GM10266 (cell line): ENCODE results near the gene MMP19.
A peak's percentile ranks its signal among the peaks of the same experiment; 100 is the strongest.

Experiments used
- DNase-seq: peaks from one replicate; pipeline ENCODE4 v3.0.0; 2012; ENCODE audit errors: extremely low spot score
- TF ChIP-seq, protein P1 (sequence below): IDR thresholded peaks from 2 replicates; pipeline ENCODE4 v1.5.1; 2012; ENCODE audit warnings: mild to moderate bottlenecking, low read depth; ENCODE audit not compliant: control insufficient read depth, insufficient read depth; ENCODE audit errors: missing control alignments

Gene MMP19

DNA sequence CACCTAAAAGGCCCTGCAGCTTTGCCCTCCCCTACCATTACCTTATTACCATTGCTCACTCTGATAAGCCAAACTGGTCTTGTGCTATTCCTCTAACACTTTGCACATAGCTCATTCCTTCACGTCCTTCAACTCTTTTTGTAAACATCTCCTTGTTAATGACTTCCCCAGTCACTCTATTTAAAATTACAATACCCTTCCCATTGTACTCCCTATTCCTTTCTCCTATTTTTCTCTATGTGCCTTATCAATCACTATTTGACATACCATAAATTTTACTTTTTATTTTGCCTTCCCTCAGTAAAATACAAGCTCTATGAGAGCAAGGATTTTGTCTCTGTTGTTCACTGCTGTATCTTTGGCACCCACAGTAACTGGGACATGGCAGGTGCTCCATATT lies 30.6 kb downstream of the MMP19 start:
- TF ChIP-seq, protein P1, sequence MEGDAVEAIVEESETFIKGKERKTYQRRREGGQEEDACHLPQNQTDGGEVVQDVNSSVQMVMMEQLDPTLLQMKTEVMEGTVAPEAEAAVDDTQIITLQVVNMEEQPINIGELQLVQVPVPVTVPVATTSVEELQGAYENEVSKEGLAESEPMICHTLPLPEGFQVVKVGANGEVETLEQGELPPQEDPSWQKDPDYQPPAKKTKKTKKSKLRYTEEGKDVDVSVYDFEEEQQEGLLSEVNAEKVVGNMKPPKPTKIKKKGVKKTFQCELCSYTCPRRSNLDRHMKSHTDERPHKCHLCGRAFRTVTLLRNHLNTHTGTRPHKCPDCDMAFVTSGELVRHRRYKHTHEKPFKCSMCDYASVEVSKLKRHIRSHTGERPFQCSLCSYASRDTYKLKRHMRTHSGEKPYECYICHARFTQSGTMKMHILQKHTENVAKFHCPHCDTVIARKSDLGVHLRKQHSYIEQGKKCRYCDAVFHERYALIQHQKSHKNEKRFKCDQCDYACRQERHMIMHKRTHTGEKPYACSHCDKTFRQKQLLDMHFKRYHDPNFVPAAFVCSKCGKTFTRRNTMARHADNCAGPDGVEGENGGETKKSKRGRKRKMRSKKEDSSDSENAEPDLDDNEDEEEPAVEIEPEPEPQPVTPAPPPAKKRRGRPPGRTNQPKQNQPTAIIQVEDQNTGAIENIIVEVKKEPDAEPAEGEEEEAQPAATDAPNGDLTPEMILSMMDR, result no peak
- DNase-seq, result no peak

DNA sequence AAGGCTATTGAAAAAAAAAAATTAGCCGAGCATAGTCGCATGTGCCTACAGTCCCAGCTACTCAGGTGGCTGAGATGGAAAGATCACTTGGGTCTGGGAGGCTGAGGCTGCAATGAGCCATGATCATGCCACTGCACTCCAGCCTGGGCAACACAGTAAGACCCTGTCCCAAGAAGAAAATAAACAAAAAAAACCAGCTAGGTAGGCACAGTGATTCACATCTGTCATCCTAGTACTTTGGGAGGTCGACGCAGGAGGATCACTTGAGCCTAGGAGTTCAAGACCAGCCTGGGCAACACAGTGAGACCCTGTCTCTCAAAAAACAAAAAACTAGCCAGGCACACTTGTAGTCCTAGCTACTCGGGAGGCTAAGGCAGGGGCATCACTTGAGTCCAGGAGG lies 33.5 kb downstream of the MMP19 start:
- TF ChIP-seq, protein P1, result no peak
- no peak for DNase-seq

DNA sequence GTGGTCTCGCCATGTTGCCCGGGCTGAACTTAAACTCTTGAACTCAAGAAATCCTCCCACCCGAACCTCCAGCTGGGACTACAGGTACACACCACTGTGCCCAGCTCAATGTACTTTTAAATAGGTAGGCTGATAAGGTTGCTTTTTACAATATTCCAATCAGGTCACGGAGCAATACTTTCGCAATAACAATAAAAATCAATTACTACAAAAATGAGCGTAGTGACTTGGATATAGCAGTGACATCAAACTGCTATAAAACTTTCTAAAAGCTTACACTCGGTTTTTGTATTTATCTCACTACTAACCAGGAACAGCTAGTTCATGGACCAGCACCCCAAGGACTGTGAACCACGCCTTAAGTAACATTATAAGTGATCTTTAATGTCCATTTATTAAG lies 35.8 kb downstream of the MMP19 start:
- DNase-seq, result no peak
- TF ChIP-seq, protein P1, result no peak

DNA sequence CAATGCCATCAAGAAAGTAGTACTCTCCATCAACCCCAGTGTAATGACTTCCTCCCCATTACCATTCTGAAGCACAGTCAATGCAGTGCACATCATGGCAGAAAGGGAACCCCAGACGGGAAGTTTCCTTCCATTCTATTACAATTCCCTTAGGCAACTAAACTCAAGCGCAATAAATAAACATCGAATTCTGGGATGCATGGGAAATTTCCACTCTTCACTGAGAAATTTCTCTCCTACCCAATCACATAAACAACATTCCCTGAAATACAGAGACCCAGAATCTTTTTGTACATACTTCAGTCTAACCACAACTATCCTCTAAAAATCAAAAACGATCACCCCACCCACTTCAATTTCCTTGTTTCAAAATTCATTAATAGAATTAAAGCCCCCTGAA lies 45.2 kb downstream of the MMP19 start:
- no peak for DNase-seq
- TF ChIP-seq, protein P1, result no peak

DNA sequence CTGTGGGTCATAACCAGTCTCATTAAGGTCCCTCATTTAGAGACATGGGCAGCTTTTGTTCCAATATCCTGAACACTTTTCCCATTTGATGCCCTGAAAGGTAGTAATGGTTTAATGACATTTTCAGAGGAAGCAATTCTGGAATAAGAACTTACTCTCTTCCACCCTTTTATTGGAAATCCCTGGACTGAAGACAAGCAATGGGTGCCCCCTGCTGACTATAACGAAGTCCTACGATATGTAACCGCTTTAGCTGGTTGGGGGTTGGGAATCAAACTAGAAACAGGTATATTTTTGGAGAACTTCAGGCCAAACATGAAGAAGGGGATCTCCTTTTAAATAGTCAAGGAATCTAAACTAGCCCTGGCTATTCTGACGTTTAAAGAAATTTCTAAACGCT lies 45.7 kb downstream of the MMP19 start:
- no peak for DNase-seq
- TF ChIP-seq, protein P1, result peak; percentile 33

DNA sequence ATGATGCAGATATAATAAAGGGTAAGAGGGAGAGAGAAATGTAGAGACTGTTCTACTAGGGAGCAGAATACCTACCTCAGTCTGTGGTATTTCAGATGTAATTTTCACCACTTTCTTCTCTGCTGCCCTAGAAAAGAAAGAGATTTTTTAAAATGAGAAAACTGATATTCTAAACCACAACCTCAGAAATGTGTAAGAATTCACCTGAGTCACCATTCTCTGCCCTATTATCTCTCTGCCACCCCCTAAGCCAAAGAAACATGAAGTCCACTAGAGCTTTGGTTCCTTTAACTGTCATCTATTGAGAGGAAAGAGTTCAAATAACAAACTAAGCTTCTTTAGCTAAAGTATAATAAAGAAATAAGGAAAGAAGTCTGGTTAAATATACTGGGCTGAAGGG lies 46.8 kb downstream of the MMP19 start:
- TF ChIP-seq, protein P1, result no peak

DNA sequence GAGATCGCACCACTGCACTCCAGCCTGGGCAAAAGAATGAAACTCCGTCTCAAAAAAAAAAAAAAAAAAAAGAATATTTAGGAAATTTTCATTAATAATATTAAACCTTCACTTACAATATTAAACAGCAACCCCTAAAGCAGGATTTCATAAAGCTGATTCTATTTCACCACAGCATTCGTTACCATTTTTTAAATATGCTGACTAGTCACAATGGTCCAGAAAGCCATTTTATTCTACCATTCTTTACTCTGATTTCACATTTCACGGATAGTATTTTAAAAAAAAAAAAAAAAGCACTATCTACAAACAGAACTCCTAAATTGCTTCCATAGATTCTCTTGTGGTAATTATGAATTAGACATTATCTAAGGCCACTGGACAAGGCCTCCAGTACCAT lies 52.8 kb downstream of the MMP19 start:
- no peak for DNase-seq
- TF ChIP-seq, protein P1, result no peak

More for the DNA sequence above, 46.8 kb downstream of the MMP19 start:
- no peak for DNase-seq

DNA sequence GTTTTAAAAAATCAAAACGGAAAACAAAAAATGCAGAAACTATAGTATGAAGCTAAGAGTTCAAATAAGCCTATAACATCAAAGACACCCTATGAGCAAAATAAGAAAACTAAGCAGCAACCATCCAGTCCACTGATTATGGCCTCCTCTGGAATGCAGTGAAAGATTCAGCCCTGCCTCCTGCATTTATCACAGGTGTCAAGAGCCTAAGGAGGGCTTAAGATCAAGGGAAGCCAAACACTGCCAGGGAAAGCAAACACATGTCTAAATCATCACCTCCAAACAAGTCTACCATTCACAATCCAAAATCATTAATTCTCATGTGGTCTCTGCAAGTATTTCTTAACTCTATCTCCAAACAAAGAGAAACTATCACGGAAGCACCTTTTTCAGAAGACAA lies 53.6 kb downstream of the MMP19 start:
- no peak for DNase-seq
- TF ChIP-seq, protein P1, result no peak
